HS-5 (cell line): ENCODE results near the gene USP24.
"Not testable (repeated sequence)": the region's sequence is repeated elsewhere in the genome, so short reads cannot be mapped to it uniquely, and the experiment has no call there.

ENCODE experiments used
- DNase-seq: peaks from one replicate; pipeline ENCODE4 v3.0.0-alpha.2; 2012; ENCODE audit warnings: low read depth

USP24 gene

GRCh38 chr1:55118651-55119329, 96.4 kb downstream of the USP24 start:
- DNase-seq: no peak

DNA sequence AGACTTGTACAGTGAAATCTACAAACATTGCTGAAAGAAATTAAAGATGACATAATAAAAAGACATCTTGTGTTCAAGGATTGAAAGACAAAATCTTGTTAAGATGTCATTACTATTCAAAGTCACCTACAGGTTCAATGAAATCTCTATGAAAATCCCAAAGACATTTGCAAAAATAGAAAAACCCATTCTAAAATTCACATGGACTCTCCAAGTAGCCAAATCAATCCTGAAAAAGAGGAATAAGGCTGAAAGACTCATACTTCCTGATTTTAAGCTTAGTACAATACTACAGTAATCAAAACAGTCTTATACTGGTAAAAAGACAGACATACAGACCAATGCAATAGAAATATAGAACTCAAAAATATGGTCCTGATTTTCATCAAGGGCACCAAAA, 97.2 kb downstream of the USP24 start:
- no peak for DNase-seq

- DNase-seq: not testable (repeated sequence)
These were observed 106.2 kb downstream of the USP24 start for GRCh38 chr1:55109005-55109404.

DNA sequence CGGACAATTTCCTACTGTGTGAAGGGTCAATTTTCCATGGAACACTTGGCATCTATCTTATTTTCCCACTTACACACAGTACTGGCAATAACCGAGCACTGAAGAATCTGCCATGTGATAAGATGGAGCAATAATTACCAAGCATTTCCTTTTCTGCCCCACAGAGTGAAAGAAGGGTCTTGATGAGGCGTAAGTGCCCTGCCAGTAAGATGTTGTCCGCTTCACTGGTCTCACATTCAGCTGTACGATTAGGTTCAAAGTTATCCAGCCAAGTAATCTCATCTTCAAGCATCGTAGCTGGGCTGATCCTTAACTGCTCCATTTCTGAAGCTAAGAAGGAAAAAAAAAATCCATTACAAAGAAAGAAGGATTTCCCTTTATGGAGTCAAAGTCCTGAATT, 108.1 kb downstream of the USP24 start:
- no peak for DNase-seq

- no peak for DNase-seq
These were observed 111.3 kb downstream of the USP24 start for GRCh38 chr1:55103891-55104290.

DNA sequence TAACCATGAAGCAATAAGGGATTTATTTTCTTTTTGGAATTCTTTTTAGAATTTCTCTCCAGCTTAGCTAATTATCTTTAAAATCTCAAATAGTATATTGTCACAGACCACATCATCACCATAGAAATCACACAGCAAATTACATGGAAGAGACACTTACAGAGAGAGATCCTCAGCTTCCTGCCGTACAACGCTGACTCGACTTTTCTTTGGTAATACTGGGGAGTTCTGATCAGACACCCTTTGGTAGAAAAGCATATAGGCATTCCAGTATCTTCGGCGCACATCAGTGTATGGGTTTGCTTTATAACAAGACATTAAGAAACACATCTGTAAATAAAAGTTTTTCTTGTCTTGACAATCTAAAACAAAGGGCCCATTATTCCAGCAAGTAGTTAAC, 120.1 kb downstream of the USP24 start:
- DNase-seq: no peak

GRCh38 chr1:55092475-55092874, 122.7 kb downstream of the USP24 start:
- DNase-seq: no peak

DNA sequence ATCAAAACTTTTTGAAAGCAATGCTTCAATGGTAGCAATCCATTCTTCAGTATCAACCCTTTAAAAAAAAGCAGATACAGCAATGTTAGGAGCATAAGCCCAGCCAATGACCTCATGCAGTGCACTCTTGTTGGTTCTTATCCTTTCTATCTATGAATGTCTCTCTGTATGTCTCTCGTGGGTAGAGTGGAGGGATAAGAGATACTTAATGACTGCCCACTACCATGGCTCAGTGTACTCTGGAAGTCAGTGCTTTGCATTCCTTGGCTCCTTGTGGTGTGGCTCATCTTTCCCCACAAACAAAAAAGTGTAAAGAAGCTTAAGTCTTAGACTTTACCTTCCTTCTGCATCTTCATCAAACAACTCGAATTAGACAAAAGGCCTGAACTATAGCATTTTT, 125.5 kb downstream of the USP24 start:
- no peak for DNase-seq

DNA sequence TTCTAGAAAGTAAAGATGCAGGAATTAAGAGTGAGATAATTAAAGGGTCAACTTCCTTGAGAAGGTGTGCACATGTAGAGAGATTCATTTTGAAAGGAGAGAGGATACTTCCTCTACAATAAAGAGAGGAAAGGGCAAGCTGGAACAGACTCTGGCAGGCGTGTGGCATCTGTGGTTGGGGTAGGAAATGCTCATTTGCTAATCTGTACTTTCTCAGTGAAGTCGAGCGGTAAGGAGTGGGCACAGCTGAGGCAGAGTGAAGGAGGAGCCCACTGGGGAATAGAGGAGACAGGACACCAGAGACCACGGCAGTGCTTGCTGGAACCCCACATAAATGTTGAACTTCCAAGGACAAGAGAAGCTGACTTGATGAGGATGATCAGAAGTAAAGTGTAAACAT, 126.8 kb downstream of the USP24 start:
- DNase-seq: no peak

DNA sequence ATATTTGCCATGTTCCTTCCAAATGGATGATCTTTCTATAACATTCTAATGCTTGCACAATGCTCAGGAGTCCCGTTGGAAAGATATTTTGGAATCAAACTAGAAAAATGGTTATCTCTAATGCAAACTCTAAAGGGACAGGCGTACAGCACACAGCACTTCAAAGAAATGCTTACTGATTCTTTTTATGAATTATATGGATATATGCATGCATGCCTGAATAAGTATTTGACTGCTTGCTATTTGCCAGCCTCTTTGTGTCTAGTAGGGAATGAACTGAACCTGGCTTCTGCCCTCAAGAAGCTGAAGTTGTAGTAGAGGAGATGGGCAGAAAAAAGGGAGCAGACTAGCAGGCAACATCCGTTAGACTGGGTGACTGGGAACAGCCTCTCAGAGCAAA, 127.7 kb downstream of the USP24 start:
- no peak for DNase-seq

DNA sequence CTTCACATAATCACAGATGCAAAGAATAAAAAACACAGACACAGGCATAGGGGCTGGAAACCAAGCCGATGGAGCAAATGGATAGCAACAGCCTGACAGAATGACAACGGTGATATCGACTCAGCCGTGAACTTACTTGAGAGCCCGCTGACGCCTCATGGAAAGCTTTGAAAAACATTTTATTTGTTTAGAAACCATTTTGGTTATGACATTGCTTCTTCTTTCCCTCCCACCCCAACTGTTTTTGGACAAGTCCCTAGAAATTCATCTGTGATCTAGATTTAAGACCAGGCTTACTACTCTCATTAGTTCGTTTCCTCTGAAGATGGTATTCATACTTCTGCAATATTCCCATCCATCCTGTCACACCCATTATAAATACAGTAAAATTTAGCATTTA, 130.9 kb downstream of the USP24 start:
- no peak for DNase-seq

GRCh38 chr1:55081905-55082296, 133.3 kb downstream of the USP24 start:
- no peak for DNase-seq

- DNase-seq: peak; percentile 38
These were observed 133.8 kb downstream of the USP24 start for GRCh38 chr1:55081188-55081904.

DNA sequence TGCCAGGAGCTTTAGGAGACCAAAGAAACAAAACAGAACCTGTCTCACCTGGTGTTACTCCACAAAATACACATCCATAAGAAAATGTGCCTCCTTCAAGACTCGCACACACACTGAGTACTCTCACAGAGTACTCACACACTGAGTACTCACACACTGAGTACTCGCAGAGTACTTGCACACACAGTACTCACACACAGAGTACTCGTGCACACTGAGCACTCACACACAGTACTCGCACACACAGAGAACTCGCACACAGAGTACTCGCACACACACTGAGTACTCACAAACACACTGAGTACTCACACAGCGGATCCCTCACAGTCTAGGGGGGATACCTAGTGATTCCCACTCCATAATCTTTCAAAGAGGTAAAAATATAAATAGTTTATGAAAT, 135.5 kb downstream of the USP24 start:
- no peak for DNase-seq

GRCh38 chr1:55078470-55078869, 136.7 kb downstream of the USP24 start:
- no peak for DNase-seq

GRCh38 chr1:55076356-55076755, 138.8 kb downstream of the USP24 start:
- no peak for DNase-seq

DNA sequence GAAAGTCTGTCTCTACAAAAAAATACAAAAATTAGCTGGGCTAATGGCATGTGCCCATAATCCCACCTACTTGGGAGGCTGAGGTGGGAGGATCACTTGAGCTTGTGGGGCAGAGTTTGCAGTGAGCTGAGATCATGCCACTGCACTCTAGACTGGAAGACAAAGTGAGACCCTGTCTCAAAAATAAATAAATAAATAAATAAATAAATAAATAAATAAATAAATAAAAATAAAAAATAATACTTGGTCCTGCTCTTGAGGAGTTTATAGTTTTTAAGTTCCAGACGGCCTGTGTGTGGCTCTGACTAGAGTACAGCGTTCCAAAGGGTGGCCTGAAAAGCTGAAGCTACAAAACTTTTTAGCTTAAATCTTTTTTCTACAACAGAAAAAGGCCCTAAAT, 140.7 kb downstream of the USP24 start:
- DNase-seq: no peak

DNA sequence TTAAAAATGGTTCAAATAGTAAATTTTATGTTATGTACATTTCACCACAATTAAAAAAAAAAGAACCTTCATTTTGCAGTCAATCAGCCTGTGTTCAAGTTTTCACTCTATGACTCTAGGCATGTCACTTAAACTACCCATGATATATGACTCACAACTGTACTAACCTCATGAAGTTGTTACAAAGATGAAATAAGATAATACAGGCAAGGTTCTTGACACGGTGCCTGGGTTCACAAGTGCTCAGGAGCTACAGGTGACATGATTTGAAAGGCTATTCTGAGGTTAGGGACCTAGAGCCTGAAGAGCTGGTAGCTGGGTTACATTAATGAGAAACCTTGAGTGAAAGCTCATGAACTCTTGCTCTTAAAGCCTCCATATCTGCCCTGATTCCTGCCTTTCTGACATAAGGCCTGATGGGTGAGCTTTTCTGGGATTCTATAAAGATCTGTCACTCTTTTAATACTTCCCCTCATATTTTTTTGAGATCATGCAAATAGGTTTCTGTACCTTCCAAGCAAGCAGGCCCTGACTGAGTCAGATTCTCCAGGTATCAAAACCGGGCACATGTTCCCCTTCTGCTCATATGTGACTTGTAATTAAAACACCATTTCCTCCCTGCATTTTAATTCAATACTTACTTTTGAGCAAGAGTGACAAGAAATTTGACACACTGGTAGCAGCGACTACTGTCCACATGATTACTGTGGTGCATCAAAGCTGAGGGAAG, 141.8 kb downstream of the USP24 start:
- no peak for DNase-seq

DNA sequence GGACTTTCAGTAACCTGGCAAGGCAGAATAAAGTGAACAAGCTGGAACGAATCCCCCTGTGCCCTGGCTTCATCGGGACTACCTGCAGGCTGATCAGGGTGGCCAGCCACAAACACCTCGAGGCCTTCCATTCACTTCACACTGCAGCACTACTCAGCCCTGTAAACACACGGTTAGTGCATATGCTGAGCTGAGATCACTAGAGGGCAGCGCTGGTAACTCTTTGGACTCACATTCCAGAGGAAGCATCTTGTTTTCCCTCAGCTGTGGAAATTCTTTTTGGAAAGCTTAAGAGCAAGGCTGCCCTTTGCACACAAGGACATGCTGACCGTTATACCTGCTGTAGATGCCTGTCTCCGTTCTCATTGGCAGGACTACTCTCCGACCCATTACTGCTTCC, 143.7 kb downstream of the USP24 start:
- DNase-seq: no peak

DNA sequence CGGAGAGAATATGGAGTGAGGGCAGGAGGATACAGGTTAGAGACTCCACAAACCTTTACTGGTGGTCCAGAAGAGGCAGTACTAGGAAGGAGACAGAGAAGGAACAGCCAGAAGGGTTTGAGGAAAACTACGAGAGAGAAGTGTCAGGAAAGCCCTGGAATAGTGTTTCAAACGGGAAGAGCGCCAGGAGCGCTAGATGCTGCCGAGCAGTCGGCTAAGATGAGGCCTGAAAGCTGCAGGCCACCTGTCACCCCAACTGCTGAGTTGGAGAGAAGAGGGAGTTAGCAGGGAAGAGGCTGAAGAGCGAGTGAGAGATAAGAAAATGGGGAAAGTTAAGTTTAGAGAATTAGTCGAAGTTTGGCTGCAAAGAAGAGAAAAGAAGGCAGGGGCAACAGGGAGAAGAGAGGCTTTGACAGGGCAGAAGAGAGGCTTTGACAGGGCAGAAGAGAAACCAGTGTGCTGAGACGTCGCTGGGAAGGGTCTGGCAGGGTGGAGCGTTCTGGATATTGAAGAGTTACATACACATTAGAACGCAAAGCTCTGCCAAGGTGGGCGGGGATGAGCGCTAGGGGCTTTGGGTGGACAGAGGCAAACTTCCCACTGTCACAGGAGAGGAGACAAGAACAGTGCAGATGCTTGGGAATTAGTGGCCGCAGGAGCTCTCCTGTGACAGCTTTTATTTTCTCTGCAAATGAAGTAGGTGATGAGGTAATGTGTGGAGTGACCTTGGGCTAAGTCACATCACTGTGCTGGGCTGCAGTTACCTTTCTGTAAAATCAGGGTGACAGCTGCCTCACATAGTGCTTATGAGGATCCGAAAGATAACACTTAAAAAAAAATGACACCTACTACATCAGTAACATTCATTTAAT, 144.6 kb downstream of the USP24 start:
- no peak for DNase-seq

- no peak for DNase-seq
These were observed 145.9 kb downstream of the USP24 start for GRCh38 chr1:55069280-55069679.

- no peak for DNase-seq
These were observed 146.5 kb downstream of the USP24 start for GRCh38 chr1:55068638-55069037.
